ENCODE results near the gene PLXDC1.
"Not testable (repeated sequence)": the region's sequence is repeated elsewhere in the genome, so short reads cannot be mapped to it uniquely, and the experiment has no call there.

PLXDC1 gene

GRCh38 chr17:39122991-39123390, 28.4 kb downstream of the PLXDC1 start:
- DNase-seq, result no peak

GRCh38 chr17:39121919-39122318, 29.5 kb downstream of the PLXDC1 start:
- DNase-seq, result not testable (repeated sequence)

- no peak for DNase-seq
Measured at GRCh38 chr17:39118674-39119419, 32.6 kb downstream of the PLXDC1 start.

- no peak for DNase-seq
Measured at GRCh38 chr17:39116224-39116623, 35.2 kb downstream of the PLXDC1 start.

GRCh38 chr17:39115135-39115534, 36.3 kb downstream of the PLXDC1 start:
- no peak for DNase-seq

GRCh38 chr17:39114723-39115122, 36.7 kb downstream of the PLXDC1 start:
- DNase-seq, result no peak

- DNase-seq, result no peak
Measured at GRCh38 chr17:39113871-39114270, 37.6 kb downstream of the PLXDC1 start.

- no peak for DNase-seq
Measured at GRCh38 chr17:39110435-39111136, 40.9 kb downstream of the PLXDC1 start.

- DNase-seq, result no peak
Measured at GRCh38 chr17:39108461-39109375, 42.7 kb downstream of the PLXDC1 start.

- no peak for DNase-seq
Measured at GRCh38 chr17:39107973-39108372, 43.5 kb downstream of the PLXDC1 start.

- no peak for DNase-seq
Measured at GRCh38 chr17:39107155-39107554, 44.3 kb downstream of the PLXDC1 start.

GRCh38 chr17:39105705-39106104, 45.7 kb downstream of the PLXDC1 start:
- no peak for DNase-seq

- DNase-seq, result no peak
Measured at GRCh38 chr17:39104657-39105056, 46.8 kb downstream of the PLXDC1 start.

GRCh38 chr17:39104046-39104445, 47.4 kb downstream of the PLXDC1 start:
- DNase-seq, result no peak

GRCh38 chr17:39101091-39101490, 50.3 kb downstream of the PLXDC1 start:
- DNase-seq, result no peak

GRCh38 chr17:39100530-39100929, 50.9 kb downstream of the PLXDC1 start:
- no peak for DNase-seq

GRCh38 chr17:39099663-39100286, 51.7 kb downstream of the PLXDC1 start:
- no peak for DNase-seq

GRCh38 chr17:39098588-39098987, 52.8 kb downstream of the PLXDC1 start:
- no peak for DNase-seq

GRCh38 chr17:39097537-39097936, 53.9 kb downstream of the PLXDC1 start:
- DNase-seq, result no peak

- DNase-seq, result no peak
Measured at GRCh38 chr17:39097150-39097519, 54.3 kb downstream of the PLXDC1 start.

GRCh38 chr17:39096508-39097149, 54.8 kb downstream of the PLXDC1 start:
- no peak for DNase-seq

- DNase-seq, result no peak
Measured at GRCh38 chr17:39095309-39095686, 56.1 kb downstream of the PLXDC1 start.

All from cortex of kidney (tissue), 1 donor.